GM18519 (cell line): ENCODE results near the gene TDRD7.

Experiments
- ATAC-seq: cut with Tn5 transposase; IDR thresholded peaks from one replicate; pipeline ENCODE4 v1.9.1; 2021; ENCODE audit warnings: mild to moderate bottlenecking, moderate library complexity; ENCODE audit not compliant: unreplicated experiment, low FRiP score

Gene TDRD7

GRCh38 chr9:97518909-97519307 is 107.0 kb downstream of the TDRD7 start:
- no peak for ATAC-seq

GRCh38 chr9:97519441-97519970 is 107.6 kb downstream of the TDRD7 start:
- ATAC-seq, result no peak

GRCh38 chr9:97521576-97522333 is 109.9 kb downstream of the TDRD7 start:
- ATAC-seq, result no peak

GRCh38 chr9:97524424-97524823 is 112.5 kb downstream of the TDRD7 start:
- ATAC-seq, result no peak

- no peak for ATAC-seq
Observed at GRCh38 chr9:97525451-97525850, 113.6 kb downstream of the TDRD7 start.

GRCh38 chr9:97526895-97527575 is 115.1 kb downstream of the TDRD7 start:
- ATAC-seq, result no peak

- ATAC-seq, result no peak
Observed at GRCh38 chr9:97527626-97528528, 116.0 kb downstream of the TDRD7 start.

- no peak for ATAC-seq
Observed at GRCh38 chr9:97528529-97529230, 116.8 kb downstream of the TDRD7 start.

GRCh38 chr9:97529363-97530076 is 117.6 kb downstream of the TDRD7 start:
- ATAC-seq, result peak; percentile 71

- ATAC-seq, result no peak
Observed at GRCh38 chr9:97531888-97532376, 120.0 kb downstream of the TDRD7 start.

GRCh38 chr9:97534185-97534584 is 122.3 kb downstream of the TDRD7 start:
- ATAC-seq, result no peak

- ATAC-seq, result no peak
Observed at GRCh38 chr9:97534961-97535594, 123.2 kb downstream of the TDRD7 start.

GRCh38 chr9:97535771-97536170 is 123.9 kb downstream of the TDRD7 start:
- no peak for ATAC-seq

- ATAC-seq, result no peak
Observed at GRCh38 chr9:97536480-97536879, 124.6 kb downstream of the TDRD7 start.

- ATAC-seq, result no peak
Observed at GRCh38 chr9:97543561-97543960, 131.7 kb downstream of the TDRD7 start.

GRCh38 chr9:97545486-97545885 is 133.6 kb downstream of the TDRD7 start:
- no peak for ATAC-seq
